Renal cortex interstitium (tissue), 3 donors: ENCODE data around the gene TRAPPC12. TPM values are rescaled to one million over a fixed set of nuclear protein-coding genes. Genes with fewer than 3 reads are reported as not detected.

Experiments used
- polyA plus RNA-seq, 3 donors: library from polyadenylated mRNA; unstranded; fragments of 120-200 nt; gene quantifications; one replicate each; pipeline ENCODE4 v1.2.1, GENCODE V29; 2013; ENCODE audit not compliant: insufficient read length in 3 of 3

TRAPPC12 gene
- polyA plus RNA-seq, 3 donors, result 66.4 to 102 (median 76.2) TPM

Other genes starting within 250 kb of the TRAPPC12 start
- 10 to 100 TPM; 20.9 to 27.1 (median 26.0) TPM for gene EIPR1, start 1.9 kb upstream of the TRAPPC12 start, polyA plus RNA-seq
- gene ADI1, start 139.8 kb downstream of the TRAPPC12 start, polyA plus RNA-seq, result 10 to 100 TPM; 69.5 to 72.3 (median 70.5) TPM
- gene RNASEH1, start 178.6 kb downstream of the TRAPPC12 start, polyA plus RNA-seq, result 10 to 100 TPM; 18.5 to 19.8 (median 19.7) TPM
- 1,000 to 10,000 TPM; 1,508 to 1,808 (median 1,764) TPM for gene RPS7, start 195.6 kb downstream of the TRAPPC12 start, polyA plus RNA-seq
- gene COLEC11, start 215.4 kb downstream of the TRAPPC12 start, polyA plus RNA-seq, result 1 to 10 TPM; 1.5 to 3.0 (median 1.7) TPM